Memory B cell (primary cell): ENCODE measurements around the gene DMC1.
"Not testable (repeated sequence)": the region's sequence is repeated elsewhere in the genome, so short reads cannot be mapped to it uniquely, and the experiment has no call there.

Experiments used
- ATAC-seq: fragments of 150-1000 bp; cut with Tn5 transposase; 2 replicates; pipeline ENCODE4 v1.10.0; 2021; ENCODE audit warnings: low read depth, mild to moderate bottlenecking, moderate library complexity
- DNase-seq, 2 donors: peaks; one replicate each; pipeline ENCODE4 v3.0.0; 2022; ENCODE audit warnings: low spot score in 2 of 2
- H3K27ac Mint-ChIP-seq: one replicate; pipeline ENCODE4 v1.8.0; 2022; ENCODE audit warnings: mild to moderate bottlenecking, moderate library complexity, mixed read lengths
- H3K27me3 Mint-ChIP-seq: one replicate; pipeline ENCODE4 v1.8.0; 2022; ENCODE audit warnings: mixed read lengths
- H3K36me3 Mint-ChIP-seq: one replicate; pipeline ENCODE4 v1.8.0; 2022; ENCODE audit warnings: mild to moderate bottlenecking, mixed read lengths
- H3K4me1 Mint-ChIP-seq: one replicate; pipeline ENCODE4 v1.8.0; 2022; ENCODE audit warnings: mixed read lengths
- H3K4me3 Mint-ChIP-seq: one replicate; pipeline ENCODE4 v1.8.0; 2022; ENCODE audit warnings: mild to moderate bottlenecking, moderate library complexity, mixed read lengths
- H3K9me3 Mint-ChIP-seq: one replicate; pipeline ENCODE4 v1.8.0; 2022; ENCODE audit warnings: mixed read lengths

DMC1 gene

GRCh38 chr22:38481162-38481870 is 88.7 kb downstream of the DMC1 start:
- no peaks in the 10 kb centered on the region for H3K9me3 Mint-ChIP-seq
- peaks cover 35% of the 10 kb centered on the region for H3K36me3 Mint-ChIP-seq
- no peak overlapping the region for H3K4me3 Mint-ChIP-seq
- H3K27me3 Mint-ChIP-seq = no peaks in the 10 kb centered on the region
- DNase-seq = no peak
- no peak overlapping the region for H3K27ac Mint-ChIP-seq
- no peak for ATAC-seq
- peaks cover 3% of the 10 kb centered on the region for H3K4me1 Mint-ChIP-seq

- no peak overlapping the region for H3K27ac Mint-ChIP-seq
- no peaks in the 10 kb centered on the region for H3K9me3 Mint-ChIP-seq
- peaks cover 27% of the 10 kb centered on the region for H3K36me3 Mint-ChIP-seq
- ATAC-seq (no peak), DNase-seq (no peak)
- no peak overlapping the region for H3K4me3 Mint-ChIP-seq
- no peaks in the 10 kb centered on the region for H3K27me3 Mint-ChIP-seq
- peaks cover 2% of the 10 kb centered on the region for H3K4me1 Mint-ChIP-seq
Measured at GRCh38 chr22:38479096-38479837, 90.7 kb downstream of the DMC1 start.

- no peaks in the 10 kb centered on the region for H3K27me3 Mint-ChIP-seq
- no peak overlapping the region for H3K27ac Mint-ChIP-seq
- no peak overlapping the region for H3K4me3 Mint-ChIP-seq
- peaks cover 15% of the 10 kb centered on the region for H3K36me3 Mint-ChIP-seq
- ATAC-seq (no peak), DNase-seq (no peak)
- no peaks in the 10 kb centered on the region for H3K9me3 Mint-ChIP-seq
- H3K4me1 Mint-ChIP-seq = no peaks in the 10 kb centered on the region
Measured at GRCh38 chr22:38477585-38477984, 92.4 kb downstream of the DMC1 start.

- Mint-ChIP-seq H3K27ac (no peak overlapping the region), H3K27me3 (peaks cover 6% of the 10 kb centered on the region), H3K36me3 (no peaks in the 10 kb centered on the region), H3K4me3 (no peak overlapping the region), H3K9me3 (no peaks in the 10 kb centered on the region), H3K4me1 (no peaks in the 10 kb centered on the region)
- no peak for DNase-seq
- ATAC-seq = no peak
Measured at GRCh38 chr22:38474003-38474607, 95.9 kb downstream of the DMC1 start.

- ATAC-seq = no peak
- Mint-ChIP-seq H3K9me3 (no peaks in the 10 kb centered on the region), H3K4me1 (peaks cover 9% of the 10 kb centered on the region), H3K36me3 (no peaks in the 10 kb centered on the region), H3K27me3 (peaks cover 16% of the 10 kb centered on the region), H3K27ac (no peak overlapping the region), H3K4me3 (no peak overlapping the region)
- no peak for DNase-seq
Measured at GRCh38 chr22:38471237-38471636, 98.7 kb downstream of the DMC1 start.

GRCh38 chr22:38470179-38470578 is 99.8 kb downstream of the DMC1 start:
- H3K36me3 Mint-ChIP-seq, H3K4me3 Mint-ChIP-seq, ATAC-seq, H3K27ac Mint-ChIP-seq, DNase-seq, H3K4me1 Mint-ChIP-seq, H3K9me3 Mint-ChIP-seq: not testable (repeated sequence)
- H3K27me3 Mint-ChIP-seq = peaks cover 18% of the 10 kb centered on the region

GRCh38 chr22:38469306-38469781 is 100.6 kb downstream of the DMC1 start:
- Mint-ChIP-seq H3K27me3 (peaks cover 18% of the 10 kb centered on the region), H3K4me1 (peaks cover 9% of the 10 kb centered on the region), H3K4me3 (no peak overlapping the region), H3K27ac (no peak overlapping the region), H3K36me3 (no peaks in the 10 kb centered on the region), H3K9me3 (no peaks in the 10 kb centered on the region)
- no peak for ATAC-seq
- DNase-seq = no peak
